Measurements from ENCODE around the gene PXMP2. TPM values are rescaled to one million over a fixed set of nuclear protein-coding genes. Genes with fewer than 3 reads are reported as not detected.

PXMP2 gene
- total and polyA plus RNA-seq, 9 donors = 17.7 to 28.9 (median 23.2) TPM

- peak; percentile 93 for DNase-seq
- no peaks in the 10 kb centered on the region for H3K27me3 ChIP-seq (ENCODE audit: control insufficient read depth, insufficient read depth, low read length)
- H3K9me3 ChIP-seq (replicated peaks; ENCODE audit: control insufficient read depth, low read depth, low read length) = no peaks in the 10 kb centered on the region
- H3K27ac ChIP-seq (ENCODE audit: low read length) = peak within 1 kb of the TSS; percentile 81
- under 1% methylated on average over 94 of the region's 94 CpGs for WGBS (ENCODE audit: insufficient coverage)
- H3K4me3 ChIP-seq (ENCODE audit: low read length) = peak within 1 kb of the TSS; percentile 92
- peaks cover 9% of the 10 kb centered on the region for H3K4me1 ChIP-seq (ENCODE audit: control insufficient read depth, insufficient read depth, low read length)
- peaks cover 4% of the 10 kb centered on the region for H3K36me3 ChIP-seq (ENCODE audit: control insufficient read depth, insufficient read depth, low read length)
These were observed 23.2 kb downstream of the PXMP2 start, which contains the start of gene PGAM5 for GRCh38 chr12:132710405-132711079. PGAM5 (plus strand) TSS chr12:132710842; CDS start chr12:132710877, 35 bp downstream.

GRCh38 chr12:132711080-132711843, 23.9 kb downstream of the PXMP2 start:
- WGBS (ENCODE audit: insufficient coverage) = 8% methylated on average over 59 of the region's 59 CpGs
- no peak overlapping the region for H3K27ac ChIP-seq (ENCODE audit: low read length)
- H3K36me3 ChIP-seq (ENCODE audit: control insufficient read depth, insufficient read depth, low read length) = peaks cover 9% of the 10 kb centered on the region
- no peaks in the 10 kb centered on the region for H3K9me3 ChIP-seq (replicated peaks; ENCODE audit: control insufficient read depth, low read depth, low read length)
- H3K27me3 ChIP-seq (ENCODE audit: control insufficient read depth, insufficient read depth, low read length) = no peaks in the 10 kb centered on the region
- peaks cover 9% of the 10 kb centered on the region for H3K4me1 ChIP-seq (ENCODE audit: control insufficient read depth, insufficient read depth, low read length)
- H3K4me3 ChIP-seq (ENCODE audit: low read length) = peak overlapping the region; percentile 66
- no peak for DNase-seq

DNA sequence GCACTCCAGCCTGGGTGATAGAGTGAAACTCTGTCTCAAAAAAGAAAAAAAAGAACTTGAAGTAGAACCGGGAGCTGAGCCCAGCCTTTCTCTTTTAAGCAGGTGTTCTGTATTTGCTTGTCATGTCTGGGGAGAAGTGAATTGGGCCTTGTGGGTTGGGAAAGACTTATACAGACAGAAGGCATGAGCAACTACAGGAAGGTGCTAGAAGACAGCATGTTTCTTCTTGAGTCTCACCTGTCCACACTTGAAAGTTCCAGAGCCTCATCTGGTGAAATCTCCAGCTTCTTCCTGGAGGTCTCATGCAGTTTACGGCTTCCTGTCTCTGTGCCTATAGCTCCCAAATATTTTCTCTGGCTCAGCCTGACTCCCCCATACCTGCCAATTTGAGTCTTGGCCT, 25.7 kb downstream of the PXMP2 start:
- Histone ChIP-seq H3K4me1 (ENCODE audit: control insufficient read depth, insufficient read depth, low read length) (peaks cover 9% of the 10 kb centered on the region), H3K27ac (ENCODE audit: low read length) (no peak overlapping the region), H3K9me3 (replicated peaks; ENCODE audit: control insufficient read depth, low read depth, low read length) (no peaks in the 10 kb centered on the region), H3K4me3 (ENCODE audit: low read length) (no peak overlapping the region), H3K27me3 (ENCODE audit: control insufficient read depth, insufficient read depth, low read length) (no peaks in the 10 kb centered on the region), H3K36me3 (ENCODE audit: control insufficient read depth, insufficient read depth, low read length) (peaks cover 25% of the 10 kb centered on the region)
- no peak for DNase-seq
- WGBS (ENCODE audit: insufficient coverage) = 78% methylated on average over 2 of the region's 2 CpGs

- H3K27ac ChIP-seq (ENCODE audit: low read length) = no peak overlapping the region
- no peak overlapping the region for H3K4me3 ChIP-seq (ENCODE audit: low read length)
- no peaks in the 10 kb centered on the region for H3K9me3 ChIP-seq (replicated peaks; ENCODE audit: control insufficient read depth, low read depth, low read length)
- peaks cover 3% of the 10 kb centered on the region for H3K4me1 ChIP-seq (ENCODE audit: control insufficient read depth, insufficient read depth, low read length)
- no peaks in the 10 kb centered on the region for H3K27me3 ChIP-seq (ENCODE audit: control insufficient read depth, insufficient read depth, low read length)
- WGBS (ENCODE audit: insufficient coverage) = 93% methylated on average over 8 of the region's 9 CpGs
- H3K36me3 ChIP-seq (ENCODE audit: control insufficient read depth, insufficient read depth, low read length) = peaks cover 46% of the 10 kb centered on the region
- DNase-seq = no peak
These were observed 28.5 kb downstream of the PXMP2 start for GRCh38 chr12:132715874-132716273.

GRCh38 chr12:132716356-132716755, 29.0 kb downstream of the PXMP2 start:
- H3K4me3 ChIP-seq (ENCODE audit: low read length) = no peak overlapping the region
- no peaks in the 10 kb centered on the region for H3K9me3 ChIP-seq (replicated peaks; ENCODE audit: control insufficient read depth, low read depth, low read length)
- H3K4me1 ChIP-seq (ENCODE audit: control insufficient read depth, insufficient read depth, low read length) = peaks cover 2% of the 10 kb centered on the region
- no peaks in the 10 kb centered on the region for H3K27me3 ChIP-seq (ENCODE audit: control insufficient read depth, insufficient read depth, low read length)
- H3K27ac ChIP-seq (ENCODE audit: low read length) = no peak overlapping the region
- 98% methylated on average over 7 of the region's 11 CpGs for WGBS (ENCODE audit: insufficient coverage)
- H3K36me3 ChIP-seq (ENCODE audit: control insufficient read depth, insufficient read depth, low read length) = peaks cover 51% of the 10 kb centered on the region
- no peak for DNase-seq

DNA sequence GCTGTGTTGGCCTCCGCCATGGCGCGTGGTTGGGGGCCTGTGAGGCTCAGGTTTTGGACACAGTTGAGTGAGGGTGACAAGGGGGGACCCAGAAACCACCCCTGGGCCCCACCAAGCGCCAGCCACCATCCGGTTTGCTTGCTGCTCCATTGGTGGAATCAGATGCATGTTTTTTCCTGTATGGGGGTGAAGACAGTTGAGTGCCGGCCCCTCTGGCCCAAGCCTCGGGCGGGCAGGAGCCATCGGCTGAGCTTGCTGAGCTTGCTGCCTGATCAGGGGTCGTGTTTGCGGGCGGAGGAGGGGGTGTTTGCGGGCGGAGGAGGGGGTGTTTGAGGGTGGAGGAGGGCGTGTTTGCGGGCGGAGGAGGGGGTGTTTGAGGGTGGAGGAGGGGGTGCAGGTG, 29.6 kb downstream of the PXMP2 start:
- no peaks in the 10 kb centered on the region for H3K4me1 ChIP-seq (ENCODE audit: control insufficient read depth, insufficient read depth, low read length)
- no peak overlapping the region for H3K27ac ChIP-seq (ENCODE audit: low read length)
- DNase-seq = no peak
- 83% methylated on average over 13 of the region's 17 CpGs for WGBS (ENCODE audit: insufficient coverage)
- no peaks in the 10 kb centered on the region for H3K9me3 ChIP-seq (replicated peaks; ENCODE audit: control insufficient read depth, low read depth, low read length)
- H3K27me3 ChIP-seq (ENCODE audit: control insufficient read depth, insufficient read depth, low read length) = no peaks in the 10 kb centered on the region
- H3K36me3 ChIP-seq (ENCODE audit: control insufficient read depth, insufficient read depth, low read length) = peaks cover 54% of the 10 kb centered on the region
- H3K4me3 ChIP-seq (ENCODE audit: low read length) = no peak overlapping the region

- WGBS (ENCODE audit: insufficient coverage) = 92% methylated on average over 49 of the region's 61 CpGs
- DNase-seq = no peak
- Histone ChIP-seq H3K4me3 (ENCODE audit: low read length) (no peak overlapping the region), H3K27ac (ENCODE audit: low read length) (no peak overlapping the region), H3K9me3 (replicated peaks; ENCODE audit: control insufficient read depth, low read depth, low read length) (no peaks in the 10 kb centered on the region), H3K27me3 (ENCODE audit: control insufficient read depth, insufficient read depth, low read length) (no peaks in the 10 kb centered on the region), H3K36me3 (ENCODE audit: control insufficient read depth, insufficient read depth, low read length) (peaks cover 55% of the 10 kb centered on the region), H3K4me1 (ENCODE audit: control insufficient read depth, insufficient read depth, low read length) (no peaks in the 10 kb centered on the region)
These were observed 30.4 kb downstream of the PXMP2 start for GRCh38 chr12:132717531-132718387.

DNA sequence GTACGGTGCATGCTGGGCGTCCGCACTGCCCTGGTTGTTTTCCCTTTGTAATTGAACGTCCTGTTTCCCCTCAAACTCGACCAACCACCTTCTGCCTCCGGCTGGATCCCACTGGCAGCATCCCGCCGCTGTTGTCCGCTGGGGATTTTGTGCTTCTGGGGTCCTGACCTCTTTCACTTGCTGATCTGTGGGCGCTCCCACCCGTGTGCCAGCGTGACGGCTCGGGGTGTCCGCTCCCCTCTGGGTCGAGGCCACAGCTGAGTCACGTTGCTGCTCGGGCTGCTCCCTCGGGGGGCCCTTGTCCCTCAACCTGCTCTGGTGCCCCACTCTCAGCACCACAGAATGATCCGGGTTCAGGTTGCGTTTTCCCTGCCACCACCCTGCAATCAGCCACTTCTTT, 31.3 kb downstream of the PXMP2 start:
- H3K4me1 ChIP-seq (ENCODE audit: control insufficient read depth, insufficient read depth, low read length) = no peaks in the 10 kb centered on the region
- no peak for DNase-seq
- peaks cover 63% of the 10 kb centered on the region for H3K36me3 ChIP-seq (ENCODE audit: control insufficient read depth, insufficient read depth, low read length)
- no peaks in the 10 kb centered on the region for H3K9me3 ChIP-seq (replicated peaks; ENCODE audit: control insufficient read depth, low read depth, low read length)
- no peaks in the 10 kb centered on the region for H3K27me3 ChIP-seq (ENCODE audit: control insufficient read depth, insufficient read depth, low read length)
- no peak overlapping the region for H3K27ac ChIP-seq (ENCODE audit: low read length)
- H3K4me3 ChIP-seq (ENCODE audit: low read length) = no peak overlapping the region
- 83% methylated on average over 20 of the region's 21 CpGs for WGBS (ENCODE audit: insufficient coverage)

DNA sequence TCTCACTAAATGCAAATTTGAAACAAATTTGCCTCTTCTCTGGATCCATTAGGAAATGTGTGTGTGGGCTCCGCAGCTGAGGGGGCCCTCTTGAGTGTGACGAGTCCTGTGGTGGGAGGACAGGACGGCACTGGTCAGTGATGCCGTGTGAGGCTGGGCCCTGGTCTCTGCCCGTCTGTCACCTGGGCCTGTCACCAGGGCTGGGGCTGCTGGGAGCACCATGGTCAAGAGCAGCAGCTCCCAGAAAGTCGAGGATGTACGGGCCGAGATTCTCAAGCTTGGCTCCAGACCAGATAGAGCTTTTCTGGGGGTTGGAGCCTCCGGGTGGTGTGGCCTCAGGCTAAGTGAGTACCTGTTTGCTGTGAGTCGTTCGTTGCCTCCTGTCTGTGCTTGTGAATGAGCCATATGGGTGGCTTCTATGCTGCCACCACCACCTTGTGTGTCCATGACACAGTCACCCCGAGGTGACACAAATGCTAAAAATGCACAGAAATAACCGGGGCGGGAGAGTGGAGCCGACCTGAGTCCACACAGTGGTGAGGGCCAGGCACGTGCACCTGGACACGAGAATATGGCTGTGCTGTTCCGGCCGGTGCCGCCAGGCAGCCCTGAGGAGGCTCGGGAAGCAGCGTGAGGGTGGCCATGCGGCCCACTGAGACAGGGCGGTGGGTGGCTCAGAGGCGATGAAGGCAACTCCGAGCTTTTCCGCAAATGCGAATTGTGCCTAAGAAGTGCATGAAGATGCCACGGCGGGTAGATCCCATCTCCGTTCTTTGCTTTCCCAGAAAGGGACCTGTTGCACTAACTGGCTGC, 32.0 kb downstream of the PXMP2 start:
- DNase-seq = no peak
- no peaks in the 10 kb centered on the region for H3K9me3 ChIP-seq (replicated peaks; ENCODE audit: control insufficient read depth, low read depth, low read length)
- peaks cover 71% of the 10 kb centered on the region for H3K36me3 ChIP-seq (ENCODE audit: control insufficient read depth, insufficient read depth, low read length)
- H3K27me3 ChIP-seq (ENCODE audit: control insufficient read depth, insufficient read depth, low read length) = no peaks in the 10 kb centered on the region
- 88% methylated on average over 31 of the region's 31 CpGs for WGBS (ENCODE audit: insufficient coverage)
- peaks cover 4% of the 10 kb centered on the region for H3K4me1 ChIP-seq (ENCODE audit: control insufficient read depth, insufficient read depth, low read length)
- no peak overlapping the region for H3K27ac ChIP-seq (ENCODE audit: low read length)
- no peak overlapping the region for H3K4me3 ChIP-seq (ENCODE audit: low read length)

All from muscle of leg (tissue), 11 donors.